Measurements from ENCODE around the gene GAN.

- TF ChIP-seq, protein P1, sequence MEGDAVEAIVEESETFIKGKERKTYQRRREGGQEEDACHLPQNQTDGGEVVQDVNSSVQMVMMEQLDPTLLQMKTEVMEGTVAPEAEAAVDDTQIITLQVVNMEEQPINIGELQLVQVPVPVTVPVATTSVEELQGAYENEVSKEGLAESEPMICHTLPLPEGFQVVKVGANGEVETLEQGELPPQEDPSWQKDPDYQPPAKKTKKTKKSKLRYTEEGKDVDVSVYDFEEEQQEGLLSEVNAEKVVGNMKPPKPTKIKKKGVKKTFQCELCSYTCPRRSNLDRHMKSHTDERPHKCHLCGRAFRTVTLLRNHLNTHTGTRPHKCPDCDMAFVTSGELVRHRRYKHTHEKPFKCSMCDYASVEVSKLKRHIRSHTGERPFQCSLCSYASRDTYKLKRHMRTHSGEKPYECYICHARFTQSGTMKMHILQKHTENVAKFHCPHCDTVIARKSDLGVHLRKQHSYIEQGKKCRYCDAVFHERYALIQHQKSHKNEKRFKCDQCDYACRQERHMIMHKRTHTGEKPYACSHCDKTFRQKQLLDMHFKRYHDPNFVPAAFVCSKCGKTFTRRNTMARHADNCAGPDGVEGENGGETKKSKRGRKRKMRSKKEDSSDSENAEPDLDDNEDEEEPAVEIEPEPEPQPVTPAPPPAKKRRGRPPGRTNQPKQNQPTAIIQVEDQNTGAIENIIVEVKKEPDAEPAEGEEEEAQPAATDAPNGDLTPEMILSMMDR (IDR thresholded peaks at IDR 0.05): no peak
- no peak for TF ChIP-seq EZH2phosphoT487 (IDR thresholded peaks at IDR 0.05)
- TF ChIP-seq EZH2 (IDR thresholded peaks at IDR 0.05): no peak
Observed at GRCh38 chr16:81333356-81333755, 18.6 kb downstream of the GAN start.
